Dendritic cell treated with granulocyte-macrophage colony-stimulating factor and Interleukin-4, amounts not matched to agents 40 ng/mL and 50 ng/mL, for 4 days (primary cell): Measurements from ENCODE around the gene USP16.
A peak's percentile ranks its signal among the peaks of the same experiment; 100 is the strongest.

Experiments
- H3K27ac Mint-ChIP-seq: one replicate; pipeline ENCODE4 v1.8.0; 2022; ENCODE audit warnings: mild to moderate bottlenecking, mixed read lengths
- H3K27me3 Mint-ChIP-seq: one replicate; pipeline ENCODE4 v1.8.0; 2022; ENCODE audit warnings: mild to moderate bottlenecking, mixed read lengths
- H3K36me3 Mint-ChIP-seq: one replicate; pipeline ENCODE4 v1.8.0; 2022; ENCODE audit warnings: low read depth, mixed read lengths
- H3K4me1 Mint-ChIP-seq: one replicate; pipeline ENCODE4 v1.8.0; 2022; ENCODE audit warnings: low read depth, mixed read lengths
- H3K4me3 Mint-ChIP-seq: one replicate; pipeline ENCODE4 v1.8.0; 2022; ENCODE audit warnings: mild to moderate bottlenecking, moderate library complexity, mixed read lengths
- H3K9me3 Mint-ChIP-seq: one replicate; pipeline ENCODE4 v1.8.0; 2022; ENCODE audit warnings: mixed read lengths
- intact Hi-C: fragments of 100-400 bp; cut with micrococcal nuclease; formaldehyde crosslinking; loops from one replicate; pipeline ENCODE4 v1.15.0; 2022

Gene USP16

DNA sequence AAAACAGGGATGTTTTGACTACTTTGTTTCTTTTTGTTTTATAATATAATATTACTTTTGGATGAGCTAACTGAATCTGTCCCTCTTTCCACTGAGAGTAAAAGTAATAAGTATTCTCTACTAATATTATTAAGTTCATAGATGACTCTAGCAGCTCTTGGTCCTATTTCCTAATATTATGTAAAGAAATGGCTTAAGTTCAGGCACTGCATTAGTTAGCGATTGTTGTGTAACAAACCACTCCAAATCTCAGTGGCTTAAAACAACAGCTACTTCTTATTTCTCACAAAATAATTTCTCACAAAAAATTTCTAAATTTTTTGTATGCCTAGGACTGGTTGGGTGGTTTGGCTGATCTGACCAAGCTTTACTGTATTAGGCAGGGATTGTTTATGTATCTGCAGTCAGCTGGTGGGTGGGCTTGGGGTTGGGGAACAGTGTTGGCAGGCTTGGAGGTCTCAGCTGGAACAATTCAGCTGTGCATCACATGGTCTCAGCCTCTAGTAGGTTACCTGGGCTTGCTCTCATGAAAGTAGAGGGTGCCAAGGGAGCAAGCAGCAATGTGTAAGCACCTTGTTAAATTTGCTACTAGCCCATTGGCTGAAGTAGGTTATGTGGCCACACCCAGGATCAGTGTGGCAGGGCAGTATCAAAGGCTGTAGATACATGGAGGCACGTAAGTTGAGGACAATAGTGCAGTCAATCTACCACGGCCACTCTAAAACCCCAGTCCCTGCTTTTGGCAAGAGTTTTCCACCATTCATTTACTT is 57.8 kb downstream of the USP16 start:
- H3K4me1 Mint-ChIP-seq = peaks cover 38% of the 10 kb centered on the region
- H3K27me3 Mint-ChIP-seq = no peaks in the 10 kb centered on the region
- H3K9me3 Mint-ChIP-seq = no peaks in the 10 kb centered on the region
- no peak overlapping the region for H3K27ac Mint-ChIP-seq
- H3K36me3 Mint-ChIP-seq = no peaks in the 10 kb centered on the region
- intact Hi-C loops = no loop called here
- H3K4me3 Mint-ChIP-seq = no peak overlapping the region

- H3K36me3 Mint-ChIP-seq = no peaks in the 10 kb centered on the region
- H3K4me1 Mint-ChIP-seq = peaks cover 29% of the 10 kb centered on the region
- H3K4me3 Mint-ChIP-seq = no peak overlapping the region
- H3K27ac Mint-ChIP-seq = no peak overlapping the region
- no peaks in the 10 kb centered on the region for H3K27me3 Mint-ChIP-seq
- H3K9me3 Mint-ChIP-seq = no peaks in the 10 kb centered on the region
- intact Hi-C loops = no loop called here
These were observed 58.8 kb downstream of the USP16 start for GRCh38 chr21:29083306-29083705.

DNA sequence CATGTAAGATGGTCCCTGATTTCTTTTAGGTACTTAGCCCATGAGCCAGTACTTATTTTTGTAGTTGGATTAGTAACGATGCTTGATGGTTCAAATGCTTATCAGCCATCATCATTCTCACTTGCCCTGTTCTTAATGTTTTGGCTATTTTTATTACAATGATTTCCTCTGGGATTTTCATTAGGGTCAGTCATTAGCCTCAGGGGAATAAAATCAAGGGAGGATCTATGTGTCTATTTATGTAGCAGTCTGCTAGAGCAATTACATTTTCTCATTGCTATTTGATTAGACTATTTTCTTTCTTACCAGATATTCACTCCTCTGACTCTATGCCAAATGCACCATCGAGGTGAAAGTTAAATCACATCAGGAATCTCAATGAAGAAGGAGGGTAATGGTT is 59.9 kb downstream of the USP16 start:
- peaks cover 19% of the 10 kb centered on the region for H3K4me1 Mint-ChIP-seq
- no peaks in the 10 kb centered on the region for H3K36me3 Mint-ChIP-seq
- no peaks in the 10 kb centered on the region for H3K9me3 Mint-ChIP-seq
- no peak overlapping the region for H3K4me3 Mint-ChIP-seq
- H3K27me3 Mint-ChIP-seq = no peaks in the 10 kb centered on the region
- intact Hi-C loops = no loop called here
- H3K27ac Mint-ChIP-seq = no peak overlapping the region

DNA sequence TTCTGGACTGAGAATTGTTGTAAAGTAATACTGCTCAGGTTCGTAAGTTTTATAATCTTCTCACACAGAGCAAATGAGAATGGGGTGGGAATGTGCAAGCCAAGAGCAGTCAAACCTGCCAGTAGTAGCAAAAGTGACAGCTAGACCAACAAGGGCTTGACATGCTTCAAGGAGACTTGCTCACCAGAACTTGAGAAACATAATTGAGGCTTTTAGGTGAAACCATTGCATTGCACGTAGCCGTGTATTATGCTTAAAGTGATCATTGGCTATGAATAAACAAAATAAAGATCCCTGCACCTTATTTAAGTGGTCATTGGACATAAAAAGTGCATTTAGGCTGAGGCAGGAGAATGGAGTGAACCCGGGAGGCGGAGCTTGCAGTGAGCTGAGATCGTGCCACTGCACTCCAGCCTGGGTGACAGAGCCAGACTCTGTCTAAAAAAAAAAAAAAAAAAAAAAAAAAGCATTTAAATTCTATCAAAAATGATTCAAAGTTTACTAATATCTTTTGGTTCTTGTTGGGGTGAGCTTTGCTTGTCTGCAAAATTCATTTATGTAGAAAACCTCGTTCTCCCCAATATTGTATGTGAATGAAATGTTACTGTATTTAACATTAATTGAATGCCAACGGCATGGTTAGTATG is 60.8 kb downstream of the USP16 start:
- Mint-ChIP-seq H3K9me3 (no peaks in the 10 kb centered on the region), H3K4me1 (peaks cover 20% of the 10 kb centered on the region), H3K4me3 (no peak overlapping the region), H3K27me3 (no peaks in the 10 kb centered on the region), H3K27ac (no peak overlapping the region), H3K36me3 (no peaks in the 10 kb centered on the region)
- intact Hi-C loops = no loop called here

DNA sequence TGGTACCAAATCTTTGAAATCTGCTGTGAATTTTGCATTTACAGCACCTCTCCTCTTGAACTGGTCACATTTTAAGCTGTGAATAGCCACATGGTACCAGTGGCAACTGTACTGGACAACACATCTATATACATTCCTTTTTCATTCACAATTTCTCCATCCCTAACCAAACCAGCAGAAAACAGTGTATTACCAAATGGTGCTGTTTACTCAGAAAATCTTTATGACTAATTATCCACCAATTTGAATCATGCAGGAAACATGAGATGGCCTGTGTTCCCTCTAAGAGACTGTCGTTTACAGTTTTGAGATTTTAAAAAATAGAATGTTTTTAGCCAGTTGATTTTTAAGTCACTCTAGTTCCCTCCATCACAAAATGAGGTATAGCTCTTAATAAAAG is 66.6 kb downstream of the USP16 start:
- Mint-ChIP-seq H3K9me3 (no peaks in the 10 kb centered on the region), H3K27ac (no peak overlapping the region), H3K4me1 (peaks cover 41% of the 10 kb centered on the region), H3K27me3 (no peaks in the 10 kb centered on the region), H3K4me3 (no peak overlapping the region), H3K36me3 (no peaks in the 10 kb centered on the region)
- intact Hi-C loops = loop anchor here (2.0 to 5.0 kb wide), 2 partner anchors 71 to 758 kb away; no protein-coding TSS in a partner anchor

- H3K27me3 Mint-ChIP-seq = no peaks in the 10 kb centered on the region
- H3K4me1 Mint-ChIP-seq = peaks cover 47% of the 10 kb centered on the region
- intact Hi-C loops = loop anchor here (5.0 kb wide), 1 partner anchor 70 kb away; no protein-coding TSS in a partner anchor
- H3K4me3 Mint-ChIP-seq = no peak overlapping the region
- H3K36me3 Mint-ChIP-seq = no peaks in the 10 kb centered on the region
- H3K27ac Mint-ChIP-seq = peak overlapping the region; percentile 15
- H3K9me3 Mint-ChIP-seq = no peaks in the 10 kb centered on the region
These were observed 67.9 kb downstream of the USP16 start for GRCh38 chr21:29092102-29092959.

GRCh38 chr21:29096218-29097015 is 71.9 kb downstream of the USP16 start:
- peaks cover 42% of the 10 kb centered on the region for H3K4me1 Mint-ChIP-seq
- H3K27me3 Mint-ChIP-seq = no peaks in the 10 kb centered on the region
- H3K9me3 Mint-ChIP-seq = no peaks in the 10 kb centered on the region
- no peaks in the 10 kb centered on the region for H3K36me3 Mint-ChIP-seq
- peak overlapping the region; percentile 15 for H3K27ac Mint-ChIP-seq
- H3K4me3 Mint-ChIP-seq = no peak overlapping the region
- intact Hi-C loops = no loop called here

DNA sequence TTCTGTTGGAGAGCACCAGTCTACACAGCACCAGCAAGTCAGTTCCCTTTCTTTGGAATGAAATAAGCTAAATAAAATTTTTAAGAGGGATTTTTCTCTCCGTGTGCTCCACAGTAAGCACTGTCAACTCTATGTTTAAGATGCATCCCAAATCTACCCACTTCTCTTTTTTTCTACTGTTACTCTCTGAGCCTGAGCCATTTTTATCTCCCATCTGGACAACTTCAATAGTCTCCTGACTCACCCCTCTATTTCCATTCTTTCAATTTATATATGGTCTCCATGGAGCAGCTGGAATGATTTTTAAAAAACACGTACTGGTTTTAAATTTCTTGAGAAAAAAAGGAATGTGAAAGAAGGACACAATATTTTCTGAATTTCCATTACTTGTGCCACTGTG is 73.7 kb downstream of the USP16 start:
- Mint-ChIP-seq H3K27me3 (no peaks in the 10 kb centered on the region), H3K36me3 (no peaks in the 10 kb centered on the region), H3K27ac (no peak overlapping the region), H3K4me1 (peaks cover 42% of the 10 kb centered on the region), H3K9me3 (no peaks in the 10 kb centered on the region), H3K4me3 (no peak overlapping the region)
- intact Hi-C loops = no loop called here

GRCh38 chr21:29102791-29103257 is 78.4 kb downstream of the USP16 start:
- peak overlapping the region; percentile 50 for H3K27ac Mint-ChIP-seq
- H3K4me1 Mint-ChIP-seq = peaks cover 33% of the 10 kb centered on the region
- H3K9me3 Mint-ChIP-seq = no peaks in the 10 kb centered on the region
- no peak overlapping the region for H3K4me3 Mint-ChIP-seq
- no peaks in the 10 kb centered on the region for H3K36me3 Mint-ChIP-seq
- intact Hi-C loops = no loop called here
- no peaks in the 10 kb centered on the region for H3K27me3 Mint-ChIP-seq
